Epithelial cell of prostate (primary cell): ENCODE measurements around the gene PIK3CD.
A peak's percentile ranks its signal among the peaks of the same experiment; 100 is the strongest.
"Not testable (repeated sequence)": the region's sequence is repeated elsewhere in the genome, so short reads cannot be mapped to it uniquely, and the experiment has no call there.

Experiments
- DNase-seq: peaks from one replicate; pipeline ENCODE4 v3.0.0-alpha.2; 2011; ENCODE audit warnings: low read depth, low spot score
- H3K27ac ChIP-seq: fragments of 450-650 bp; 2 replicates; pipeline ENCODE4 v1.5.1; 2017; ENCODE audit warnings: mild to moderate bottlenecking

PIK3CD gene

DNA sequence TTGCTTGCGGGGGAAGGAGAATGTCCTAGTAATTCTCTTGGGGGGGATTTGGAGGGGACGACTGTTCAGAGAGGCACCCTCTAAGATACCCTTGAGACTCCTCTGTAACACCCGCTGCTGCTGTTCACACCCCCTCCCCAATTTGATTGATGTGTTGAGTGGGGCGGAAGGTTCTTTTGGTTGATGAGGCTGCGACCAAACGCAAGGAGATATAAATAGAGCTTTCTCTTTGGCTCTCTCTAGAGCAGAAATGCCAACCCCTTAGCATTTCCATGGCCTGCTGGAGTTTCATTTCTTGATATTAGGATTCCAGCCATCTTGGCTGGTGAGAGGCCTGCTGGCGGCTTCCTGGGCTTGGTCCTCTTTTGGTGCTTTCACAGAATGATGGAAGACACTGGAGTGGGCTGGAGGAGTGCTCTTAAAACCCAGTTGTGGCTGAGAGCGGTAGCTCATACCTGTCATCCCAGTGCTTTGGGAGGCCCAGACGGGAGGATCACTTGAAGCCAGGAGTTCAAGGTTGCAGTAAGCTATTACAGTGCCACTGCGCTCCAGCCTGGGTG, 2.0 kb downstream of the PIK3CD start:
- H3K27ac ChIP-seq: no peak overlapping the region
- DNase-seq: no peak

GRCh38 chr1:9654051-9654833, 2.7 kb downstream of the PIK3CD start:
- no peak for DNase-seq
- H3K27ac ChIP-seq: no peak overlapping the region

GRCh38 chr1:9654834-9655723, 3.5 kb downstream of the PIK3CD start:
- no peak overlapping the region for H3K27ac ChIP-seq

GRCh38 chr1:9655836-9656235, 4.3 kb downstream of the PIK3CD start:
- no peak overlapping the region for H3K27ac ChIP-seq
- no peak for DNase-seq

More at GRCh38 chr1:9654834-9655723, 3.5 kb downstream of the PIK3CD start:
- no peak for DNase-seq

- no peak overlapping the region for H3K27ac ChIP-seq
- DNase-seq: no peak
Measured at GRCh38 chr1:9657521-9658032, 6.0 kb downstream of the PIK3CD start.

GRCh38 chr1:9658199-9658598, 6.7 kb downstream of the PIK3CD start:
- no peak for DNase-seq
- H3K27ac ChIP-seq: no peak overlapping the region

GRCh38 chr1:9659328-9659727, 7.8 kb downstream of the PIK3CD start:
- no peak overlapping the region for H3K27ac ChIP-seq
- no peak for DNase-seq

- DNase-seq: no peak
- no peak overlapping the region for H3K27ac ChIP-seq
Measured at GRCh38 chr1:9663257-9663656, 11.7 kb downstream of the PIK3CD start.

DNA sequence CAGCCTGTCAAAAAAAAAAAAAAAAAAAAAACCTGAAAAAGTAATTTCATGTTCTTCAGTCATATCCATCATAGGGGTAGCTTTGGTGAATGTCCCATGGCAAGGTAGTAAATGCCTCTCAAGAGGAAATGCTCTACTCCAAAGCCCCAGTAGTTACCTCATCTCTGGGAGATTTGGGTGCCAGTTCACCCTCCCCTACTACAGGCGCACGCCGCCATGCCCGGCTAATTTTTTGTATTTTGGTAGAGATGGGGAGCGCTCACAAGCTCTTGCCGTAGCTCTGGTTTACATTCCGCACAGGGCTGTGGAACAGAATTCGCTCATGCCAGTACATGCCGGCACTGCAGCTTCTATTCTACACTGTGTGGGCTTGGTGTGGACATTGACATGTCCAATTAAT, 13.7 kb downstream of the PIK3CD start:
- no peak for DNase-seq
- no peak overlapping the region for H3K27ac ChIP-seq

DNA sequence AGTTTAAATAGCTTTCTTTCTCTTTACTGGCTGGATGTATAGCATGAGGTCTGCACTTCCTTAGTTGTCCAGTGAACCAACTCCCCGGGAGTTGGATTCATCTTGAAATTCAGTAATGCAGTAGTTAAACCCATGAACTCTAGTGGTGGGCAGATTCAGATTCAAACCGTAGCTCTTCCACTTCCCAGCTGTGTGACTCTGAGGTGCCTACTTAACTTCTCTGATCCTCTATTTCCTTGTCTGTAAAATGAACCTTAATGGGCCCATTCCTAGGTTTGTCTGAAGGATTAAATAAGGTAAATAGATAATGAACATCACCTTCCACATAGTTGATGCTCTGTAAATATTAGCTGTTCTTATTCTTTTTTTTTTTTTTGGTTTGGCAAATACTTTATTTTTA, 16.5 kb downstream of the PIK3CD start:
- H3K27ac ChIP-seq: no peak overlapping the region
- no peak for DNase-seq

- no peak overlapping the region for H3K27ac ChIP-seq
Measured at GRCh38 chr1:9670085-9670484, 18.6 kb downstream of the PIK3CD start.

DNA sequence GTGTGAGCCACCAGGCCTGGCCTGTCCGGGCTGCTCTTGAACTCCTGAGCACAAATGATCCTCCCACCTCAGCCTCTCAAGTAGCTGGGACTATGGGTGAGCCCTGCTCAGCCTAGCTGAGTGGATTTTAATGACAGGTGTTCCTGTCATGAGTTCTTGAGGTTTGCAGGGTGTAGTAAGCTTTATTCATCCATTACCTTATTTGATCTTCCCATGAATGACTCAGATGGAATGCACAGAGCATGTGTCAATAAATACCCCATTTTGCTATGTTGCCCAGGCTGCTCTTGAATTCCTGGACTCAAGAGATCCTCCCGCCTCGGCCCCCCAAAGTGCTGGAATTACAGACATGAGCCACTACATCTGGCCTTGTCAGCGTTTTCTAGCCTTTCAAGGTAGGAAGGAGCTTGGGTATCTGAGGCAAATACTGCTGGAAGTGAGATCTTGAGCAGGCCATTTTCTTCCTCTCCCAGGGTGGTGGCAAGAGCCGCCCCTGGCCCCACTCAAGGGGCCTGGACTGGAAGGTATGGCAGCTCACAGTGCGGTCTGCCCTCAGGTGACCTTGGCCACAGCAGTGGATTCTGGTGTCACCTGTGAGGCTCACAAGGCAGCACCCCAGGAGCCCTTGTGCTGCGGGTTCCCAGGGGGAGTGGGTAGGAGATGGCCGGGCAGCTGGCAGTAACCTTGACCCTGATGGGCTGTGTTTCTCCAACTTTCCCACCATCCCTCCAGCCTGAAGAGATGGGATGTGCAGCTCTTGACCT, 20.0 kb downstream of the PIK3CD start:
- peak; percentile 81 for DNase-seq
- peak overlapping the region; percentile 69 for H3K27ac ChIP-seq

More at GRCh38 chr1:9670085-9670484, 18.6 kb downstream of the PIK3CD start:
- no peak for DNase-seq

- no peak overlapping the region for H3K27ac ChIP-seq
- DNase-seq: no peak
Measured at GRCh38 chr1:9672444-9672843, 20.9 kb downstream of the PIK3CD start.

GRCh38 chr1:9675393-9675792, 23.9 kb downstream of the PIK3CD start:
- H3K27ac ChIP-seq: no peak overlapping the region
- DNase-seq: no peak

- H3K27ac ChIP-seq, DNase-seq: not testable (repeated sequence)
Measured at GRCh38 chr1:9676128-9676527, 24.6 kb downstream of the PIK3CD start.

DNA sequence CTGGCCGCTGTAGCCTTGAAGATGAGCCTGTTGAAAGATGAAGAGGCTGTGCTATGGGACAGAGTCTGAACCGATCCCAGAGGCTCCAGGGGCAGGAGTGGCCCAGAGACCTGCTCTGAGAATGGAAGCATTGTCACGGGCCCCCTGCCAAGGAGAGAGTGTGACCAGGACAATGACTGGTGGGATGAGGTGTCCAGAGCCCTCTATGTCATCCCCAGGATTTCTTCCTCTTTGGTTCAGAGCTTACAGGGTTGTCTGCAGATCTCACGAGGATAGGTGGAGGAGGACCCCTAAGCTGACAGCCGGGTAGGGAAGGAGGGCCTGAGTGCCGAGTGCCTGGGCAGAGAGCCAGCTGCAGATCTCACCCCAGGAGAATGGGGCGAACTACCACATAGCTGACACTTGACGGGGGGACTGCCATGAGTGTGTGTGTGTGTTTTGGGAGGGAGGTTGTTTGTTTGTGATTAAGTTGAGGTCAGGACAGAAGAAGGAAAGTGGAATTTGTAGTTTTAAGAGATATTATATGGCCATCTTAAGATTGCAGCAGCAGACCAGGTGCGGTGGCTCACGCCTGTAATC, 25.4 kb downstream of the PIK3CD start:
- no peak for DNase-seq
- H3K27ac ChIP-seq: no peak overlapping the region

DNA sequence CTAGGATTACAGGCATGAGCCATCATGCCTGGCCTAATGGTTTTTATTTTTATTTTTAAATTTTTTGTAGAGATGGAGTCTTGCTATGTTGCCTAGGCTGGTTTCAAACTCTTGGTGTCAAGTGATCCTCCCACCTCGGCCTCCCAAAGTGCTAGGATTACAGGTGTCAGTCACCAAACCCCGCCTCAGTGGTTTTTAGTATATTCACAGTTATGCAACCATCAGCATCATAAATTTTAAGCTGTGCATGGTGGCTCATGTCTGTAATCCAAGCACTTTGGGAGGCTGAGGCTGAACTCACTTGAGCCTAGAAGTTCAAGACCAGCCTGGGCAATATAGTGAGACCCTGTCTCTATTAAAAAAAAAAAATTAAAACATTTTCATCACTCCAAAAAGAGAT, 28.6 kb downstream of the PIK3CD start:
- H3K27ac ChIP-seq: no peak overlapping the region
- DNase-seq: no peak

- no peak overlapping the region for H3K27ac ChIP-seq
- DNase-seq: no peak
Measured at GRCh38 chr1:9680828-9681227, 29.3 kb downstream of the PIK3CD start.

DNA sequence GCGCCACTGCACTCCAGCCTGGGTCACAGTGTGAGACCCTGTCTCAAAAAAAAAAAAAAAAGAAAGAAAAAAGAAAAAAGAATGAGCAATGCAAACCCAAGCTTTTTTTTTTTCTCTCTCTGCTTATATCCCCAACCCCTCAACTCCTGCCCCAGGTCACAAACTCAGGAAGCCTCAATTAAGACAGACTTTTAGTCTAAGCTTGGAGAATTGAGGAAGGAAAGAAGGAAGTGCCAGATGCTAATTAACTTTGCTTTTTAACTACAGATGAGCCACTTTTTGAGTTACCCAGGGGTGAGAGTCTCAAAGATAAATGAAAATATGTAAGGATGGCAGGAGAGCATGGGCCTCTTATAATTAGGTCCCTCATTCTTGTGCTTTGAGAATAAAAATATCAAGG, 33.3 kb downstream of the PIK3CD start:
- DNase-seq: no peak
- no peak overlapping the region for H3K27ac ChIP-seq
